Measurements from ENCODE around the gene IRS1.

IRS1 gene

DNA sequence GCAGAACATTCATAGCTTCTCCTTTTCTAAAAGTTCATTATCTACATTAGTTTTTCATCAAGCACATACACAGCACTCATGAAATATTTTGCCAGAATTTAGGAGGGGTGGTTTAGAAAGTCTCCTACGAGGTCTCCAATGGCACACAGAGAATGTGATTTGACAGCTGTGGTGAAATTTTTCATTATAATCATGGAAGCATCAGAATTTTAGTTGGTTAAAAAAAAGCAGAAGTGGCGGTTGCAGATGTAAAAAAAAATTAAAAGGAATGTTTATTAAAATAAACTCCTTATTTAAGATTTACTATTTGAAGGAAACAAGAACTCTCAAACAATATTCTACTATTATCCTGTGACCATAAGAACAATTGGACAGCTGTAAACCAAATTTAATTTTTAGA is 25.4 kb upstream of the IRS1 start:
- DNase-seq: no peak

DNA sequence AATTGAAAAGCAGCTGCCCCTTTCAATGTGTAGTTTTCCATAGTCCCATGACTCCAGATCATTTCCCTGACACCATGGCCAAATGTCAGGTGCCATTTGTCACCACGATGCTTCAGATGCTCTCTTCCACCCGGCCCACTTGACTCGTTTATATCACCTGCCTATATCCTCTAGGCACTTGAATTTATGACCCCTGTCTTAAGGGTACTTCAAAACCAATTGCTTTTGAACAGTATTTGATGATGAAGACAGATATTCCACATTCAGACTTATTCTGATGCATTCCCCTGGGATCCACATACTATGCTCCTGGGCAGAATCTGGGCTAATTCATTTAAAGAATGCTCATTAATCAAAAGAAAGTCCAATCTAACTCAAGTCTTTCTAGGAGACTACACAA is 19.3 kb upstream of the IRS1 start:
- no peak for DNase-seq

DNA sequence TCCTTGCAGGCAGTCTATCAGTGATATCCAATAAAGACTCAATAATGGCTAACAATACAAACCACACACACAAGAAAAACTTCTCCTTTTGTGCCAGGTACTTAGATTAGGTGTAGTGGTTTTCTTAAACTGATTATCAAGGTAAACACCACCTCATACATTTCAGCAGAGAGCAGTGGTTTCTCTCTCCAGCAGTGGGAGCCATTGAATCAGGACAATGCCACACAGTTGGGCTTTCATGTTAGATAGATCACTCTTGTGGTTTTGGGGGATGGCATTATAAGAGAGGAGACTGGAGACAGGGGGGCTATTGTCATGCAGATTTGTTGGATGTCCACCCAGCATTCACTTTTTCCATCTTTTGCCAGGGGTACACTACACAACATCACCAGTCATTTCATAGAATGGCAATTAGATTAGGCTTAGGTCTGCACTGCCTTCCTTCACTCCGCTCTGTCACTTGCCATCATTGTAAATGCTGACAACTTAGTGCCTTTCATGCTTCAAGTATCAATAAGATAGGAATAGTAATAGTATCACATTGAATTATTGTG is 13.6 kb upstream of the IRS1 start:
- no peak for DNase-seq

DNA sequence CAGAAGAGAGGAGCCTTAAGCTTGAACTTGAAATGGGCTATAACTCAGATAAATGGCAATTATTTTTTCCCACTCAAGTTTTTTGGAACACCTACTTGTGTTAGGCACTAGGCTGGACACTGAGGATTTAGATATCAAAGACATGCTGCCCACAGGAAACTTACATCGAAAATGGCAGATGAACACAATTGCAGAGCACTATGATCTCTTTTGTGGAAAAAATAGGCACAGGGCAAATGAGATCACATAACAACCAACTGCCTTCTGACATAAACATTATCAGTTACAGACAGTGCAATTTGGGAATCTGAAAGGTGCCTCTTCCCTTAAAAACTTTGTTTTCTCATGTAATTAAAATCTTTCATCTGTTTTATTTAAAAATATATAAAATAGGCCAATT is 3.8 kb upstream of the IRS1 start:
- no peak for DNase-seq

DNA sequence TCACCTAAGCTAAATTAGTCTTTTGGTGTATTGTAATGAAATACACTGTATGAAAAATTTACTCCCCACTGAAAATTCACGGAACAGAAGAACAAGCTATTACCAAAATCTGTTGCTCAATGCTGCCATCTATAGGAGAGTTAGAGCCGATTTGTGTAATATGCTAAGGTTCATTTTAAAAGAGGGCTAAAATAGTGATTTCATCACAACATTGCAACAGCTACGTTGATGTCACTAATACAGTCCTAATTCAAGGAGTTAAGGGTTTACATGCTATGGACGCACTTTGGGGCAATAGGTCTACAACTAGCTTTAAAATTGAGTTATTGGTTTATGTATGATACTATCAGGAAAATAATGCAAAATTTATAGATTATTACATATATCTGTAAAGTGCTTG is 3.0 kb upstream of the IRS1 start:
- no peak for DNase-seq

DNA sequence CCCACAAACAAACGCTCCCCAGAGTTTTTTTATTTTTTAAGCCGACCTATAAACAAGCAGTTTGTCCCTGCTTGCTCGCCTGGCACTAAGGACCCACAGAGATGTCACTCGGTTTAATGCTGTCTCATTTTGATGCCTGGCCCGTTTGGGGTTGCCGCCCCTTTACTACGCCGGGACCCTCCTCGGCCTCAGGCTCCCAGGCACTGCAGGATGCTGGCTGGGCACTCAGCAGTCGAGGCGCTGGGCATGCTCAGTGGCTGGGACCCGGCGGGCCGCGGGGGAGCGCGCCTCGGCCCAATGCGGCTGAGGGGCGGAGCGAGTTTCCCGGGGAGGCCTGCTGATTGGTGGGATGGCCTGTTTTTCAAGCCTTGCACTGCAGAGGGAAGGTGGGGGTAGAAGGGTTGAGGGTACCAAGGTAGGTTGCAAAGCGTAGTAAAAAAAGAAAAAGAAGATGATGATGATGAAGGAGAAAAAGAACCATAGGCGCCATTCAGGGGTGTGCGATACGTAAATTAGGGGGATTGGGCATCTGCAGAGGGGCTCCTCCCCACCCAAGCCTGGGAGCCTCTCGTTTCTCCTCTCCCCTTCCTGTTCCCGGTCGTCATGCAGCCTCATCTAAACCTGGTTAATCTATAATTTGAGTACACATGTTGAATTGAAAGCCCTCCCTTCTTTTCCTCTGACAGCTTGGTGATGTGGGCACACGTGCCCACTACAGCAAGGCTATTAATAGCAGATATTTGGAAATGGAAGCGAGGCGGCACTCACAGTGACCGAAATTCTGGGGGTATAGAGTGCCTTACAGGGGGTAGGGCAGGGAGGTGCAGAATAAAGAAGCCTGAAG is 1.5 kb upstream of the IRS1 start:
- DNase-seq: peak; percentile 74 to 77

DNA sequence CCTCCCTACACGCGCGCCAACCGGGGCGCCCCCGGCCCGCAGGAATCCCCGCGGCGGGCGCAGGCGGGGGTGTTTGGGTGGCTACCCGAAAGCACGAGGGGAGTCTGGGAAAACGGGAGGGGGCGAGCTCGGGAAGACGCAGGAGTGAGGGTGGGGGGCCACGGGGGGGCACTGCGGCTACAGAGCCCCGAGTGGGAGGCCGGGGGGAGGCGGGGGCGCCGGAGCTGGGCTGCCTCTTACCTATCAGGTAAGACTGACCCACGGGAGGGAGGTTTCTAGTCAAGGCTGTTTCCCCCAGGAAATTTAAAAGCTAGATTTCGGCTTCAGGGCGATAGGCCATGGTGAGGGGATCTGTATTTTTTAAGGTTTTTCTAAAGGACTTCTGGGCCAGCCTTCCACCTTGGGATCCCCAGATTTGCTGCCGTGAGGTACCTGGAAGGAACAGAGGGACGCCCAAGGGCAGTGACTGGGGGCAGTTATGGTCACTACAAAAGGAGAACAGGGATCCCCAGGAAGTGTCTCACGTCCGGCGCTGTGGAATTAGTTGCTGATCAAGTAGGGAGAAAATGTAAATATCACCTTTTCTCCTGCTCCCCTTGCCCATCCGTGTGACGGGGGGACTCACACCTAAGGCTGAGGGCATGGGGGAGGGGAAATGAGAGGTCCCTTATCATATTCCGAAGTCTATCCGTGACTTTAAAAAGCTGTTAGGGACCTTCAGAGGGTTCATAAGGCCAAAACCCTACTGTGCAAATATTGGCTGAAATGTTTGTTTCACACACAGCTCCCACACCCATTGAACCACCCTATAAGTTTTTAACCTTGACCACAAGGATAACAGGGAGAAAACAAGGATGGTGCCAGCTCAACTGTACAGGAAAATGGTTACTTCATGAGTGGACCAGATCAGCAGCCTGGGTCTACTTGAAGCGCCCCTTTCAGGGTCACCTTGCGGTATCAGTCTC is 638 bp upstream of the IRS1 start:
- no peak for DNase-seq

DNA sequence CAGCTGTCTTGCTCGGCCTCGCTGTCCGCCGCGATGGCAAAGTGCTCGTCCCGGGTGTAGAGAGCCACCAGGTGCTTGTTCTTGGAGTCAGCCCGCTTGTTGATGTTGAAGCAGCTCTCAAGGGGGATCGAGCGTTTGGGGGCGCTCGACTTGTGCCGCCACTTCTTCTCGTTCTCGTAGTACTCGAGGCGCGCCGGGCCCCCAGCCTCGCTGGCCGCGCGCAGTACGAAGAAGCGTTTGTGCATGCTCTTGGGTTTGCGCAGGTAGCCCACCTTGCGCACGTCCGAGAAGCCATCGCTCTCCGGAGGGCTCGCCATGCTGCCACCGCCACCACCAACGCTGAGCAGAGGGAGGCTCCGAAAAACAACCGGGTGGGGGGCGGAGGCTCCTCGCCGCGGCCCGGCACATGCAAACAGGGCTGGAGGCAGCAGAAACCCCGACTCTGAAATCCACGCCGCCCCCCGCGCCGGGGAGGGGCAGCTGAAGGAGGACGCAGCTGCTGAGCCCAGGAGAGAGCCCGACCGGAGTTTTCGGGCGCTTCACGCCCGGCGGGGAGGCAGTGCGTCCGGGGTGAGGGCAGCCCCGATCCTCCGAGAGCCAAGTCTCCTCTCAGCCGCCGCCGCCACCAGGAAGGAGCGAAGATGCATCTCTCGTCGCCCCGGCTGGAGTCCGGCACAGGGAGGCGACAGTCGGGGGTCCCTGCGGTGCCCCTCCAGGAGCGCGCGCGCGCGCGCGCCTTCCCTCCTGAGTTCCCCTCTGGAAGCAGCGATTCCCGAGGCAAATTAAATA is 1.0 kb downstream of the IRS1 start:
- DNase-seq: peak; percentile 25 to 32

DNA sequence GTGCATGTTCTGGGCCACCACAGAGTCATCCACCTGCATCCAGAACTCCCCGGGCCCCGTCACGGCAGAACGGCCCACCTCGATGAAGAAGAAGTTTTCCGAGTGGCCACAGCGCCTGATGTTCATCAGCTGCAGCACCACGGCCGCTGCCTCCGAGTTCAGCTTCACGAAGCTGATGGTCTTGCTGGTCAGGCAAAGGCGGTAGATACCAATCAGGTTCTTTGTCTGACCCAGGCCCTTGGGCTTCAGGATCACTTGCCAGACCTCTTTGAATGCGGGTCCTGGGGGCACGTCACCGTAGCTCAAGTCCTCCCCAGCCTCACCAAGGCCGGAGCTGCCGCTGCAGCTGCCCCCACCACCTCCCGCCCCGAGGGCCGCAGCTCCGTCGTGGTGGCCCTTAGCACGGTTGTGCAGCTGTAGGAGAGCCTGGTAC is 1.6 kb downstream of the IRS1 start:
- DNase-seq: no peak

DNA sequence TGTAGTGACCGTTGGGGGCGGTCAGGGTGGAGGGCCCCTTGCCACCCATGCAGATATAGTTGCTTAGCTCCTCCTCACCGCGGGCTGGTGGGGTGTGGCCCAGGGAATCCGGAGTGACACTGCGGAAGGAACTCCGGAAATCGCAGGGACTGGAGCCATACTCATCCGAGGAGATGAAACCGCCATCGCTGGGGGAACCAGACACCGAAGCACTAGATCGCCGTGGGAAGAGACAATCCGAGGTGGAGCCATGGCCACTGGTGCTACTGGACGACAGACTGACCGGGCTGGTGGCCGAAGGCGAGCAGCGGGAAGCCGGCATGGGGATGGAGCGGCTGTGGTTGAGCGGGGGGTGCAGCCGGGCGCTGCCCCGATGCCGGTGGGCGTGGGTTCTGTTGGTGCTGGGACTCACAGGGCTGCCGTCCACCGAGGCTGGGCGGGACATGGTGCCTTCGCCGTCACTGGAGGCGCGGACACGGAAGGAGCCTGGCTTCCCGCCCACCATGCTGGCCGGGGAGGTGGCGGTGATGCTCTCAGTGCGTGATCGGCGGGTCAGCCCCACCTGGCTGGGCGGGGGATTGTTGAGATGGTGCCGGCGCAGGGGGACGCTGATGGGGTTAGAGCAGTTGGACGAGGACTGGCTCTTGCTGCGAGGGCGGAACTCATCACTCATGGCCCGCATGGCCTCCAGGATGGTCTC is 2.2 kb downstream of the IRS1 start:
- no peak for DNase-seq

DNA sequence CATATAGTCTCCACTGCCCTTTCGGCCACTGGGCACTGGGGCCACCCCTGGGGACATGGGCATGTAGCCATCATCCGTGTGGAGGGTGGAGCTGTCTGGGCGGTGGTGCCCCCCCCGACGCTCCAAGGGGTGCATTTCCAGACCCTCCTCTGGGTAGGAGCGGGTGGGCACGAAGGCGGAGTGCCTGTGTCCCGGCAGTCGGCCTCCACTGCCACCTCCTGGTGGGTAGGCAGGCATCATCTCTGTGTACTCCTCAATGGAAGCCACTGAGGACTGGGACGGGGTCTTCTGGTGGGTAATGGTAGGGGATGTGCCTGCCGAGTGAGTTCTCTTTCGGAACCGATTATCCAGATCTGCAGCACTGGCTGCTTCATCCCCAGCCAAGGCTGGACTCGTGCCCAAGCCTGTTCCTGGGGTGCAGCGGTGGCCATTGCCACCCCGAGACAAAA is 2.8 kb downstream of the IRS1 start:
- no peak for DNase-seq

DNA sequence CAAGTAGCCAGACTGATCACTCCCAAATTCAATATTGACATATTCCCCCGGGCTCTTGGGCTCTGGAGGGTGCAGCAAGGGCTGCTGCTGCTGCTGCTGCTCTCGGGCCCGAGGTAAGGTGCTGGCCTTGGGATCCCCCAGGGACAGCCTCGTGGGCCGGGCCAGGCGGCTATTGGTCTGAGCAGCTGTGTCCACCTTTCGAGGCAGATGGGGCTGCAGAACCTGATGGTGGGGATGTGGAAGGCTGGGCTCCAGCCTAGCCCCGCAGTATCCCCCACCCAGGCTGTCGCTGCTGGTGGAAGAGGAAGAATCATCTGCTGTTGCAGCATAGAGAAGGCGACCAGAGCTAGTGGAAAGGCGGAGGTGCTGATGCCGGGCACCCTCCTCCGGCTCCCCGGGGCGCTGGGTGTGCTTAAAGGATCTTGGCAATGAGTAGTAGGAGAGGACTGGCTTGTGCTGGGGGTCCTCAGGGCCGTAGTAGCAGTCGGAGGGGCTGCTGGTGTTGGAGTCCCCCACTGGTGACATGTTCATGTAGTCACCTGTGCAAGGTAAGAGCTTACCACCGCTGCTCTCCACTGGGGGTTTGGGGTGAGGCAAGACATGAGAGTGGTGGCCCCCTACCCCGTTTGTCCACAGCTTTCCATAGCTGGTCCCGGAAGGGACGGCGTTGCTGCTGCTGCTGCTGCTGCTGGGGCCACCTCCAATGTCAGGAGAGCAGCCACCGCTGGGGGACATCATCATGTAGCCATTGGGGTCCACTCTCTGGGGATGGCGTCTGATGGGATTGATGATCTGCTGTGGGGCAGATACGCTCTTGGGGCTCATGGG is 3.4 kb downstream of the IRS1 start:
- no peak for DNase-seq

DNA sequence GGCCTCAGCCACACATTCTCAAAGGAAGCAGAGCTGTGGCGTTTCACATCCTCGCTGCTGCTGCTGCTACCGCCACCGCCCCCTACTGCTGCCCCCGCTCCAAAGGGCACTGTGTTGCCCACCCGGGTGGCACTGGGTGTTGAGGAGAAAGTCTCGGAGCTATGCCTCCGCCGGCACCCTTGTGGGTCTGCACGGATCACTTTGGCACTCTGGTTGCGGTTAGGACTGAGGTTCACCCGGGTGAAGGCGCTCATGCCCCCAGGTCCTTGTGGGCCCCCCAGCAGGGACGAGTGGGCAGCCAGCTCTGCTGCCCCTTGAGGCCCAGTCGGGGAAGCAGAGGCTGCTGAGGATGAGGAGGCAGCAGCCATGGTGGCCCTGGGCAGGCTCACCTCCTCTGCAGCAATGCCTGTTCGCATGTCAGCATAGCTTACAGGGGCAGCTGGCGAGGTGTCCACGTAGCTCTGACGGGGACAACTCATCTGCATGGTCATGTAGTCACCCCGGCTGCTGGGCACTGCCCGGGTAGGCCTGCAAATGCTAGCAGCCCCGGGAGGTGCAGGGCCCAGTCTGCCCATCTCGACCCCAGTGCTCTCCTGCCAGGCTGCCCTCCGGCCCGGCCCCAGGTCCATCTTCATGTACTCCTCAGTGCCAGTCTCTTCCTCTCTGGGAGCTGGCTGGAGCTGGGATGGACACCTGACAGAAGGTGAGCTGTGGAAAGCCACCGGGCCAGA is 4.2 kb downstream of the IRS1 start:
- no peak for DNase-seq

DNA sequence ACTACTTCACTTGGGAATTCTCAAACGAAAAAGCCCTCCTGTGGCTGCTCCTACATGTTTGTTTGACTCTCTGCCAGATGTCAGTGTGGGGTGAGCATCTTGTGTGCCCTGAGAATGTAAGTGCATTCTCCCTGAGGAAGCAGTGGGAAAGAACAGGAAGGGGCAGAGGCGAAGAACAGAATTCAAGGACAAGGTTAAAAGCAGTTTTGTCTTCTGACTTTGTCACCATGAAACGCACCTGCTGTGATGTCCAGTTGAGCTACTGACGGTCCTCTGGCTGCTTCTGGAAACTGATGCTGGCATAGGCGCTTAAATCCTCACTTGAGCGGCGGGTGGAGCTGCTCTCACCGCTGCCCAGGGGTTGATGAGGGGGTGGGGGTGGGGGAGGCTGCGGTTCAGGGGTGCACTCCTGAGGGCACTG is 4.9 kb downstream of the IRS1 start:
- DNase-seq: no peak

DNA sequence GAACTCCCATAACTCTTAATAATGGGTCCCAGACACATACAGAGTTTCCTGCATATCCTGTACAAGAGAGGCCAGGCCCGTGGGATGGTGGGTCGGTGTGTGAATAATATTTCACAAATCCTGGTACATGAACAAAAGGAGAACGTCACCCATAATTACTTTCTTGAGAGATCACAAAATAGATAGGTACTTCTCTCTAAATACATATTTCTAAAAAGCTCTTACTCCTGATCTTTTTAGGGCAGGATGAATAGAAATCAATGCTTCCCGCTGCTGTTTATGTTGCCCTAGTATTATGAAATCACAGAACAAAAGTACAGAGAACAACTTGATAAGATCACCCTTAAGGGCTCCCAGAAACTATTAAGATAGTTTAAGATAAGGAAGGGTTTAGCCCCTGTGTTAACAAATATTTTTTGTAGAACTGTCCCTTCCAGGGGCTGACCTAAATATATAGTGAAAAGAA is 5.4 kb downstream of the IRS1 start:
- DNase-seq: no peak

DNA sequence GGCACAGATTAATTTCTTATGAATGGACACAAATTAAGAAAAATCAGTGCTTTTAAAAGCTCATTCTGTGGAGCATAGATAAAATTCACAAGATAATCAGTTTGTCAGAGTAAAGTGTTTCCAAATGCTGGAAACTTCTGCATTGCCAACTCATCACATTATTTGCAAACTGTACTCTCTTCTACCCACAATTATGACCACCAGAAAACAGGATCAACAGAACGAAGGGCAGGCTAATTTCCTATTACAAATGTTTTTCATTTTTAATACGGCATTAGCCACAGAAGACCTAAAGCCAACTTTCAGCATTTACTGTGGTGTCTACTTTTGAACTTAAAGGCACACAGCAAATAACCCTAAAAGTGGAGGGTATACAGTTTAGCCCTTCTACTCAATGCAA is 6.0 kb downstream of the IRS1 start:
- no peak for DNase-seq

DNA sequence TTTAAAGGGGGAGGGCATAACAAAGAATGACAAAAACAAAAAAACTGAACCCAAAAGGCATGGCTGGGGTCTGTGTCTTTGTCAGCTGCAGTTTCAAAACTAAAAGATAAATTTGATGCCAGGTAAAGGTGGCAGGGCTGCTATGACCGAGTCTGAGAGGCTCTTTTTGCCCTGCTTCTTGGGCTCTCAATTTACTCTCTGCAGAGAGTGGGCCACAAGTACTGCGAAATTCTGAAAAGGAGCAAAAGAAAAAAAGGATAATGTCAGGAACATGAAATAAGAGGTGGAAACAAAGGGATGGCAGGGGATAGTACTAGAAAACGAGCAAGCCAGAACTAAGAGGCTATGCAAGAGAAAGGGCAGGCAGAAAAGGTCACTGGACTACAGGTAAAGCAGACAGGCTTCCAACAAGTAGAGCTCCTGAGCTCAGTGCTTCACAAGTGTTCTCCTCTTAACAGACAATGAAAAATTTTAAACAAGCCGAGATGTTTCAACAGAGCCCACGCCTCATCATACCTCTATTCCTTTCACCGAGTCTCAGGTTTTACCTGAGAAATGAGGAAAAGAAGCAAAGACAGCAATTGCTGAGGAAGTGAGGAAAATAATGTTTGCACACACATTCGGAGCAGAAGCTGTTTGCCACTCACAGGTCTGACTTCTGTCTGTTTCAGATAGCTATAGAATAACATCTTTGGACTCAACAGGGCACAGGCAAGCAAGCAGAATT is 7.3 kb downstream of the IRS1 start:
- DNase-seq: no peak

DNA sequence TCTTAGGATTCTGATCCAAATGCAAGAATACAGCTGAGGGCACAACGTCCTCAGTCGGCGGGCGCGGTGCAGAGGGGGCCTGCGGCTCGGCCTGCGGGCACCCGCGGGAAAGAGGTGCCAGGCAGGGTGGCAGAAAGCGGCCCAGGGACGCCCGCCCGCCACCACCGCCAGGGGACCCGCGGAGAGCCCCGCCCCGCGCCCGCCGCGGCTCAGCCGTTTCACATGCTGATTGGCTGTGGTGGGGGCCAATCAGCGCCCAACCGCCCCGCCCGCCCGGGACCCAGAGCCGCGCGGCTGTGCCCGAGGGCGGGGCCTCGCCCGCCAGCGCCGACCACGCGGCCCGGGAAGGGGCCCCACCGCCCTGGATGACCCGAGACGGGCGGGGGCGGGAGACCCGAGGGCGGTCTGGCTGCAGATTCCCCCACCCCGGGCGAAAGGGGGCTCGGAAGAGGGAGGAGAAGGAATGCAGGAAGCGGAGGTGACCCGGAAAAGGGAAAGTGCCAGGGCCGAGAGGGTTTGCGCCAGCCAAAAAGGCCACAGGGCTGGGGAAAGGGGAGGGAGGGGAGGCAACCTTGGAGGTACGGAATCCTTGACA is 8.0 kb downstream of the IRS1 start:
- DNase-seq: peak; percentile 88 to 91

DNA sequence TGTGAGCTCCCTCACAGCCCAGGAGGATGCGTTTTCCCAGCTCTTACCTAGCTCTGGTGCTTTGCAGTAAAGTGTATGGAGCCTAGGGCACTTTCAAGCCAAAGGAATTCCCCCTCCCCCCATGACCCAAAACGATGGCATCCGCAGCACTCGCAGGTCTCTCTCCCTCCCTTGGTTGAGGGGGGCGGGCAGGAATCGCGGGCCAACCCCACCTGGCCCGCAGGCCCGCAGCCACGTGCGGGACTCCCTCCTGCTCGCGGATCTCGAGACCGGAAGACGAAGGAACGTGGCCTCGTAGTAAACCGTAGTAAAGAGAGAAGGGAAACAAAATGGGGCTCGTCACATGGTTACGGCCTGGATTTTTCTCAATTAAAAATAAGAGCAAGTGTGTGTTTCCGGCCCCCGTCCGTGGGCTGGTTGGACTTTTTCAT is 8.5 kb downstream of the IRS1 start:
- no peak for DNase-seq
